IPS-18c (cell line): ENCODE measurements around the gene ZNF664.

Experiments used
- H3K4me3 ChIP-seq: 2 replicates; pipeline ENCODE4 v1.7.0; 2013; ENCODE audit warnings: low read depth, mild to moderate bottlenecking, low read length, moderate library complexity; ENCODE audit not compliant: insufficient read depth
- H3K9me3 ChIP-seq: one replicate; pipeline ENCODE4 v1.6.1; 2013; ENCODE audit warnings: mild to moderate bottlenecking, low read length, moderate library complexity; ENCODE audit not compliant: control insufficient read depth, insufficient read depth

The ZNF664 gene

GRCh38 chr12:123950476-123951349 lies 22.3 kb upstream of the ZNF664 start:
- Histone ChIP-seq H3K9me3 (no peaks in the 10 kb centered on the region), H3K4me3 (no peak overlapping the region)

GRCh38 chr12:123951467-123951866 lies 21.5 kb upstream of the ZNF664 start:
- H3K9me3 ChIP-seq = no peaks in the 10 kb centered on the region
- H3K4me3 ChIP-seq = no peak overlapping the region

GRCh38 chr12:123952037-123952436 lies 21.0 kb upstream of the ZNF664 start:
- Histone ChIP-seq H3K4me3 (no peak overlapping the region), H3K9me3 (no peaks in the 10 kb centered on the region)

GRCh38 chr12:123954647-123955350 lies 18.2 kb upstream of the ZNF664 start:
- Histone ChIP-seq H3K9me3 (no peaks in the 10 kb centered on the region), H3K4me3 (no peak overlapping the region)

- Histone ChIP-seq H3K4me3 (no peak overlapping the region), H3K9me3 (no peaks in the 10 kb centered on the region)
Observed at GRCh38 chr12:123956249-123956648, 16.8 kb upstream of the ZNF664 start.

GRCh38 chr12:123957196-123957595 lies 15.8 kb upstream of the ZNF664 start:
- H3K4me3 ChIP-seq = no peak overlapping the region

GRCh38 chr12:123958462-123958861 lies 14.6 kb upstream of the ZNF664 start:
- Histone ChIP-seq H3K4me3 (no peak overlapping the region), H3K9me3 (no peaks in the 10 kb centered on the region)

More at GRCh38 chr12:123957196-123957595, 15.8 kb upstream of the ZNF664 start:
- H3K9me3 ChIP-seq = no peaks in the 10 kb centered on the region

- no peaks in the 10 kb centered on the region for H3K9me3 ChIP-seq
Observed at GRCh38 chr12:123958876-123959275, 14.1 kb upstream of the ZNF664 start.

GRCh38 chr12:123960029-123960735 lies 12.8 kb upstream of the ZNF664 start:
- Histone ChIP-seq H3K9me3 (no peaks in the 10 kb centered on the region), H3K4me3 (no peak overlapping the region)

More at GRCh38 chr12:123958876-123959275, 14.1 kb upstream of the ZNF664 start:
- H3K4me3 ChIP-seq = no peak overlapping the region

GRCh38 chr12:123960856-123961255 lies 12.2 kb upstream of the ZNF664 start:
- no peaks in the 10 kb centered on the region for H3K9me3 ChIP-seq
- no peak overlapping the region for H3K4me3 ChIP-seq

GRCh38 chr12:123961585-123962345 lies 11.2 kb upstream of the ZNF664 start:
- H3K9me3 ChIP-seq = no peaks in the 10 kb centered on the region
- no peak overlapping the region for H3K4me3 ChIP-seq

GRCh38 chr12:123962513-123962912 lies 10.5 kb upstream of the ZNF664 start:
- H3K4me3 ChIP-seq = no peak overlapping the region
- no peaks in the 10 kb centered on the region for H3K9me3 ChIP-seq

GRCh38 chr12:123963821-123964220 lies 9.2 kb upstream of the ZNF664 start:
- Histone ChIP-seq H3K9me3 (no peaks in the 10 kb centered on the region), H3K4me3 (no peak overlapping the region)

- H3K4me3 ChIP-seq = no peak overlapping the region
- no peaks in the 10 kb centered on the region for H3K9me3 ChIP-seq
Observed at GRCh38 chr12:123965382-123965781, 7.6 kb upstream of the ZNF664 start.

- Histone ChIP-seq H3K4me3 (no peak overlapping the region), H3K9me3 (no peaks in the 10 kb centered on the region)
Observed at GRCh38 chr12:123966596-123966995, 6.4 kb upstream of the ZNF664 start.

- no peak overlapping the region for H3K4me3 ChIP-seq
- no peaks in the 10 kb centered on the region for H3K9me3 ChIP-seq
Observed at GRCh38 chr12:123967121-123967586, 5.9 kb upstream of the ZNF664 start.

GRCh38 chr12:123971449-123971769 lies 1.6 kb upstream of the ZNF664 start:
- Histone ChIP-seq H3K9me3 (no peaks in the 10 kb centered on the region), H3K4me3 (peak overlapping the region; percentile 44; the same call in 1 of the 2 replicates)
